H1 (cell line): ENCODE results near the gene FRS2. TPM values are rescaled to one million over a fixed set of nuclear protein-coding genes. Genes with fewer than 3 reads are reported as not detected.

Source experiments
- RAD21 ChIP-seq, 2 experiments: IDR thresholded peaks in 1 of 2; conservative IDR thresholded peaks in 1 of 2; 2 replicates each; pipeline ENCODE4 v1.6.1; 2011; ENCODE audit warnings: low read depth in 2 of 2, low read length in 2 of 2, improper control_type of control experiment in 1 of 2, inconsistent platforms in 1 of 2, mild to moderate bottlenecking in 1 of 2, moderate library complexity in 1 of 2
- polyA plus RNA-seq, 7 experiments: library from polyadenylated mRNA; depleted of rRNA in 3 of 7; stranded (reverse) in 5 of 7; unstranded in 2 of 7; fragments of >200 nt in 5 of 7; fragments of 200-250 nt in 2 of 7; gene quantifications; 1 replicate in 5 of 7; 2 replicates in 1 of 7; 4 replicates in 1 of 7; pipeline versions ENCODE4 v1.2.1 to v1.2.3, GENCODE V29; 2011 to 2013; ENCODE audit warnings: missing spikeins in 2 of 7, mixed read lengths in 2 of 7
- total RNA-seq: library from RNA; stranded (reverse); fragmentation: NEBNext Ultra II Directional; extraction: Animal tissue kit (Norgen Biotek cat#: 25700); gene quantifications from 2 replicates; pipeline ENCODE4 v1.2.1, GENCODE V29; 2021

FRS2 gene
- total and polyA plus RNA-seq, 2 of the 8 experiments (the other 6 are each of a cell fraction or from before 2014, with no cell fraction given) = 10.3 to 35.8 TPM

DNA sequence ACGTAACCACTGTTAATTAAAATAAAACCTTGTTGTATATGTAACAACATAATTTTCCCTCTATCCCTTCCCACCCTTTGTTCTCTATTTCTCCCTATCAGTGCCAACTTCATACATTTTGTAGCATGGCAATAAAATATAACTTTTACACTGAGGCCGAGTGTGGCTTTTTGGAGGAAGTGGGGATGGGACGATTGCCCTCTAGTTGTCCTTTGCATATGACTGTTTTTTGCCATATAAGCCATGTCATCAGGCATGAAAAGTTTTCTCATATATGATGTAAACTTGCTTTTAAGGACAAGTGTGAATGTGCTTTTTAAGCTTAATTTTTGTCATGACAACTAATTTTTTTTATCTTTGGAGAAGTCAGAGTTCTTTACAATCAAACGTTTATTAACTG lies 108.8 kb downstream of the FRS2 start (continued):
- TF ChIP-seq RAD21 (IDR thresholded peaks at IDR 0.05 in 1 of 2, conservative IDR thresholded peaks at IDR 0.05 in 1 of 2; ENCODE audit: low read depth in 2 of 2, low read length in 2 of 2) = no peak
